ENCODE measurements around the gene KRT78. TPM values are rescaled to one million over a fixed set of nuclear protein-coding genes. Genes with fewer than 3 reads are reported as not detected.

The KRT78 gene
- total and polyA plus RNA-seq, 2 experiments from 2014 or later: not detected

DNA sequence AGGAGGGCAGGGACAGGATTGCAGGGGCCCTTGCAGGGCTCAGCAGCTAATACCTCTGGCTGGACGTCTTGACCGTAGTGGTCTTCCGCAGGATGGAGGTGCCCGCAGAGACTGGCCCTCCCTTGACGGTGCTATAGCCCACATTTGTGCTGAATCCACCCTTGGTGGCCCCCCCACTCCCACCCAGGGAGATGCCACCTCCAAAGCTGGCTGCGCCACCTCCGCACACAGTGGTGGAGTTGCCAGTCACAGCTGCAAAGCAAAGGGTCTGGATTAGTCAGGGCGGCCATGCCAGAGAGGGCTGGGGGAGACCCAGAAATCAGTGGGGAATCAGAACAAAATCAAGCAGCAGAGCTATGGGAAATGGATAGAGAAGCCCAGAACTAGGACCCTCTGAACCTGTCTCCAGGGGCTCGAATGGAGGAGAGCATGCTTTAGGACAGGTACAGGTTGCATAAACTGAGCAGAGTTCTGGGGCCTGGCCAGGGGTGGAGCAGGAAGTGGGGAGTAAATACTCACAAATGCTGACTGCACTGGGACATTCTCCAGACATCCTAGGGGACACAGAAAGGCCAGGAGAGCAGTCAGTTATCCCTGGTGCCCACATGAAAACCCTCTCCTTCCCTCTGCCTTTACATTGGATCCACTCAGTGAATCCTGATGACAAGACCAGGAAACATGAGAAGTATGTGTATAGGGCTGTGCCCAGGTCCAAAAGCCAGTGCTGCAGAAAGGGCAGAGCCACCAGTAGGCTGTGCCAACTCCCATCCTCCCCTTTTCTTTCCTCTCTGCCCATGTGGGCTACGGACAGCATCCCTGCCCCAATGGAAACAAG lies 26.8 kb downstream of the KRT78 start:
- Histone ChIP-seq H3K4me1 (ENCODE audit: low read depth) (no peaks in the 10 kb centered on the region), H3K4me3 (no peak overlapping the region), H3K9me3 (ENCODE audit: low read depth) (no peaks in the 10 kb centered on the region), H3K27me3 (no peaks in the 10 kb centered on the region), H3K36me3 (no peaks in the 10 kb centered on the region), H3K27ac (no peak overlapping the region)
- TF ChIP-seq, protein P1, sequence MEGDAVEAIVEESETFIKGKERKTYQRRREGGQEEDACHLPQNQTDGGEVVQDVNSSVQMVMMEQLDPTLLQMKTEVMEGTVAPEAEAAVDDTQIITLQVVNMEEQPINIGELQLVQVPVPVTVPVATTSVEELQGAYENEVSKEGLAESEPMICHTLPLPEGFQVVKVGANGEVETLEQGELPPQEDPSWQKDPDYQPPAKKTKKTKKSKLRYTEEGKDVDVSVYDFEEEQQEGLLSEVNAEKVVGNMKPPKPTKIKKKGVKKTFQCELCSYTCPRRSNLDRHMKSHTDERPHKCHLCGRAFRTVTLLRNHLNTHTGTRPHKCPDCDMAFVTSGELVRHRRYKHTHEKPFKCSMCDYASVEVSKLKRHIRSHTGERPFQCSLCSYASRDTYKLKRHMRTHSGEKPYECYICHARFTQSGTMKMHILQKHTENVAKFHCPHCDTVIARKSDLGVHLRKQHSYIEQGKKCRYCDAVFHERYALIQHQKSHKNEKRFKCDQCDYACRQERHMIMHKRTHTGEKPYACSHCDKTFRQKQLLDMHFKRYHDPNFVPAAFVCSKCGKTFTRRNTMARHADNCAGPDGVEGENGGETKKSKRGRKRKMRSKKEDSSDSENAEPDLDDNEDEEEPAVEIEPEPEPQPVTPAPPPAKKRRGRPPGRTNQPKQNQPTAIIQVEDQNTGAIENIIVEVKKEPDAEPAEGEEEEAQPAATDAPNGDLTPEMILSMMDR (IDR thresholded peaks at IDR 0.05; ENCODE audit: low read depth, low read length): no peak
- DNase-seq (ENCODE audit: low read depth in 1 of 2, low spot score in 1 of 2): no peak

DNA sequence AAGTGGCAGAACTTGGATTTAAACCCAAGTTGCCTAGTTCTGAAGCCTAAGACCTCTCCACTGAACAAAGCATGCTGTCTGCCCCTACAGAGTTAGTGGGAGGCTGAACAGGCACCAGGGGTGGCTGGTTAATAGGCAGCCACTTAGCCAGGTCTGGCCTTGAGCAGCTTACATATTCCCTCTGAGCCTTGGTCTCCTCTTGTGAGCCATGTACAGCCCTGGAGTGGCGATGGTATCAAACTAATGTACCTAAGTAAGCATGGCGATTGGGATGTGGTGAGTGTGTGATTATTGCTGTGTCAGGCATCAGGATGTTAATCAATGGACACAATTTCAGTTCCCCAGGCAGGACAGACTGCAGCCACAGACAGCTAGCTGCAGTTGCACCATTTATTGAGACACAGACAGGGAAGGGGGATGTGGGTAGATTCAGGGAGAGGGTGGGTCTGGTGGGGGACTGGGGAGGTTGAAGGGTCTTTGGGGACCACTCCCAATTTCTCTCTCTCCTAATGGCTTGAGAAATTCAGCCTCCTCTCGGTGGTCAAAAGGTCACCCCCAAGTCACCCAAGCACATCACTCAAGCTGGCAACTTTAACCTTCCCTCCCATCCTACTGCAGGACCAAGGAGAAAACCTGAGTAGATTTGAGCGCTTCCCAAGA lies 27.6 kb downstream of the KRT78 start:
- Histone ChIP-seq H3K4me1 (ENCODE audit: low read depth) (no peaks in the 10 kb centered on the region), H3K36me3 (no peaks in the 10 kb centered on the region), H3K9me3 (ENCODE audit: low read depth) (no peaks in the 10 kb centered on the region), H3K27ac (no peak overlapping the region), H3K4me3 (no peak overlapping the region), H3K27me3 (no peaks in the 10 kb centered on the region)
- no peak for DNase-seq (ENCODE audit: low read depth in 1 of 2, low spot score in 1 of 2)
- TF ChIP-seq, protein P1 (IDR thresholded peaks at IDR 0.05; ENCODE audit: low read depth, low read length): no peak

DNA sequence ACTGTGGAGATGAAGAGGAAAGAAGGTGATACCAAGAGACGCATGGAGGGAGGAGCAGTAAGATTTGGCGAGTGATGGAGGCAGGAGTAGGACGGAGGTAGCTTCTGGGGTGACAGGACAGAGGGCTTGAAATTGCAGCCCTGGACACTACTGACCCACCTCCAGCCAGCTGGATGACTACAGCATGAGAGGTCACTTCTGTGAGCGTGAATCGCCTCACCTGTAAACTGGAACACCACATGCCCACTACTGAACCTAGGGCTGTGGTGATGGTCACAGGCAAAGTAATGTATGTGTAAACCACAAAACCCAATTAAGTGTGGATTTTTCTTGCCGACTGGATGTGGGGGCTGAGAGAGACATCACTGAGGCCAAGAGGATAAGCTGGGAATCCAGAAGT lies 28.3 kb downstream of the KRT78 start:
- Histone ChIP-seq H3K36me3 (no peaks in the 10 kb centered on the region), H3K27me3 (no peaks in the 10 kb centered on the region), H3K4me3 (no peak overlapping the region), H3K4me1 (ENCODE audit: low read depth) (no peaks in the 10 kb centered on the region), H3K9me3 (ENCODE audit: low read depth) (no peaks in the 10 kb centered on the region), H3K27ac (no peak overlapping the region)
- TF ChIP-seq, protein P1 (IDR thresholded peaks at IDR 0.05; ENCODE audit: low read depth, low read length): no peak
- DNase-seq (ENCODE audit: low read depth in 1 of 2, low spot score in 1 of 2): no peak

GRCh38 chr12:52819731-52820510 lies 28.9 kb downstream of the KRT78 start:
- H3K9me3 ChIP-seq (ENCODE audit: low read depth): no peaks in the 10 kb centered on the region
- DNase-seq (ENCODE audit: low read depth in 1 of 2, low spot score in 1 of 2): no peak
- TF ChIP-seq, protein P1 (IDR thresholded peaks at IDR 0.05; ENCODE audit: low read depth, low read length): no peak
- H3K36me3 ChIP-seq: no peaks in the 10 kb centered on the region
- no peak overlapping the region for H3K4me3 ChIP-seq
- no peak overlapping the region for H3K27ac ChIP-seq
- no peaks in the 10 kb centered on the region for H3K27me3 ChIP-seq
- H3K4me1 ChIP-seq (ENCODE audit: low read depth): no peaks in the 10 kb centered on the region

DNA sequence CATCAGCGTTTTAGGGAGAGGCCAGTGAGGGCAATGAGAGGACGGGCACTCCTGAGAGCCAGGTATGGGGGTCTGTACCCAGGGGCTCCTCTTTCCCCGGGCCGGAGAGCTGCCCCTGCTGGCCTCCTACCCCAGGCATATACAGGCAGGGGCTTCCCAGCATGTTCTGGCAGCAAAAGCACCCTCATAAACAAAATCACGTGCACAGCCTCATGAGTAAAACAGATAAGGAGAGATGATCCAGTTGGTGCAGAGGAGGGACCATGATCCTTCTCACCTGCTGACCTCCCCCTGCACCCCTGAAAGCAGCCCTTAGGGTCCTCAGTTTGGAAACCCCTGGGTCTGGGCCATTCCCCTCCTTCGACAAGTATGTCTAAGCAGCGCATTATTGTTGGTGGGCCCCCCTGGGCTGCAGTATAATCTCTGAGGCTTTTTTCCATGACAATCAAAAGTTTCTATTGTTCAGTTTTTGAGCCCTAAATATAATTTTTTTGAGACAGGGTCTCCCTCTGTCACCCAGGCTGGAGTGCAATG lies 29.8 kb downstream of the KRT78 start:
- H3K36me3 ChIP-seq: no peaks in the 10 kb centered on the region
- no peak overlapping the region for H3K4me3 ChIP-seq
- H3K9me3 ChIP-seq (ENCODE audit: low read depth): no peaks in the 10 kb centered on the region
- TF ChIP-seq, protein P1 (IDR thresholded peaks at IDR 0.05; ENCODE audit: low read depth, low read length): no peak
- H3K4me1 ChIP-seq (ENCODE audit: low read depth): no peaks in the 10 kb centered on the region
- H3K27me3 ChIP-seq: no peaks in the 10 kb centered on the region
- no peak for DNase-seq (ENCODE audit: low read depth in 1 of 2, low spot score in 1 of 2)
- H3K27ac ChIP-seq: no peak overlapping the region
